Nephron progenitor cell (in vitro differentiated cells): ENCODE results near the gene KIF6.

ENCODE experiments used
- DNase-seq: peaks from one replicate; pipeline ENCODE4 v3.0.0; 2021
- H3K27ac Mint-ChIP-seq: 2 replicates; pipeline ENCODE4 v1.8.0; 2021; ENCODE audit warnings: mild to moderate bottlenecking, moderate library complexity, mixed read lengths
- H3K27me3 Mint-ChIP-seq: 2 replicates; pipeline ENCODE4 v1.8.0; 2021; ENCODE audit warnings: mild to moderate bottlenecking, low read depth, mixed read lengths; ENCODE audit not compliant: poor library complexity
- H3K36me3 Mint-ChIP-seq: 2 replicates; pipeline ENCODE4 v1.8.0; 2021; ENCODE audit warnings: low read depth, mixed read lengths
- H3K4me1 Mint-ChIP-seq: 2 replicates; pipeline ENCODE4 v1.8.0; 2021; ENCODE audit warnings: mixed read lengths
- H3K4me3 Mint-ChIP-seq: 2 replicates; pipeline ENCODE4 v1.8.0; 2021; ENCODE audit warnings: mild to moderate bottlenecking, moderate library complexity, mixed read lengths
- H3K9me3 Mint-ChIP-seq: 2 replicates; pipeline ENCODE4 v1.8.0; 2021; ENCODE audit warnings: mild to moderate bottlenecking, moderate library complexity, mixed read lengths
- TF ChIP-seq, protein P1 (sequence below): fragments of 200-600 bp; sonication (generic); IDR thresholded peaks from 2 replicates; pipeline ENCODE4 v1.5.0; 2021; ENCODE audit warnings: antibody characterized with exemption

The KIF6 gene

DNA sequence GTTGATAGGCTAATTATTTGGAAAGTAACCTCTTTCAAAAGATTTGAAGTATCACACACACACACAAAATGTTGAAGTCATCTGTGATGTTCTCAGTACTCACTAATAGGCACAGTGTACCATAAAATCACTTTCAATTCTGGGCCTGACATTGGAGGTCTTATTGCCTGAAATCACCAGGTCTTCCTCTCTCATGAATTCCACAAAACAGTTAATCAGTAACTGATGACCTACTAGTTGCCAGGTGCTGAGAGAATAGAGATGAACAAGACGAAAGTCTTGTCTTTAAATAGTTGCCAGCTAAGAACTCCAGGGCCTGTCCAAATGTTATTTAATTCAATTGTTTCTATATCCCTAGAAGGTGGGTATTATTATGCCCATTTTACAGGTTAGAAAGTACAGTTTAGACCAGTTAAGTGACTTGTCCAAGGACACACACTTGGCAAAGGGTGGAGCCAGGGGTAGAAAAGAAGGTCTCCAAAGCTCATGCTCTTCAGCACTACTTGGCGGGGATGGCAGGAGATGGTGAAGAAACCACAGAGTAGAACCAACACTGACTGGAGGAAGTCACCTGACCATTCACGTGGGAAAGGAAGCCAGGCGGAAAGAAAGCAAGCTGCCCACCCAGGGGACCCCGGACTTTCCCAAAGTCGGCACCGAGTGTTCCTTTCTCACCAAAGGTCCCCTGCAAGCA, 116.4 kb downstream of the KIF6 start:
- Mint-ChIP-seq H3K36me3 (no peaks in the 10 kb centered on the region), H3K9me3 (no peaks in the 10 kb centered on the region), H3K27ac (no peak overlapping the region), H3K4me3 (no peak overlapping the region), H3K27me3 (no peaks in the 10 kb centered on the region), H3K4me1 (peaks cover 4% of the 10 kb centered on the region)
- TF ChIP-seq, protein P1, sequence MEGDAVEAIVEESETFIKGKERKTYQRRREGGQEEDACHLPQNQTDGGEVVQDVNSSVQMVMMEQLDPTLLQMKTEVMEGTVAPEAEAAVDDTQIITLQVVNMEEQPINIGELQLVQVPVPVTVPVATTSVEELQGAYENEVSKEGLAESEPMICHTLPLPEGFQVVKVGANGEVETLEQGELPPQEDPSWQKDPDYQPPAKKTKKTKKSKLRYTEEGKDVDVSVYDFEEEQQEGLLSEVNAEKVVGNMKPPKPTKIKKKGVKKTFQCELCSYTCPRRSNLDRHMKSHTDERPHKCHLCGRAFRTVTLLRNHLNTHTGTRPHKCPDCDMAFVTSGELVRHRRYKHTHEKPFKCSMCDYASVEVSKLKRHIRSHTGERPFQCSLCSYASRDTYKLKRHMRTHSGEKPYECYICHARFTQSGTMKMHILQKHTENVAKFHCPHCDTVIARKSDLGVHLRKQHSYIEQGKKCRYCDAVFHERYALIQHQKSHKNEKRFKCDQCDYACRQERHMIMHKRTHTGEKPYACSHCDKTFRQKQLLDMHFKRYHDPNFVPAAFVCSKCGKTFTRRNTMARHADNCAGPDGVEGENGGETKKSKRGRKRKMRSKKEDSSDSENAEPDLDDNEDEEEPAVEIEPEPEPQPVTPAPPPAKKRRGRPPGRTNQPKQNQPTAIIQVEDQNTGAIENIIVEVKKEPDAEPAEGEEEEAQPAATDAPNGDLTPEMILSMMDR: no peak
- no peak for DNase-seq

DNA sequence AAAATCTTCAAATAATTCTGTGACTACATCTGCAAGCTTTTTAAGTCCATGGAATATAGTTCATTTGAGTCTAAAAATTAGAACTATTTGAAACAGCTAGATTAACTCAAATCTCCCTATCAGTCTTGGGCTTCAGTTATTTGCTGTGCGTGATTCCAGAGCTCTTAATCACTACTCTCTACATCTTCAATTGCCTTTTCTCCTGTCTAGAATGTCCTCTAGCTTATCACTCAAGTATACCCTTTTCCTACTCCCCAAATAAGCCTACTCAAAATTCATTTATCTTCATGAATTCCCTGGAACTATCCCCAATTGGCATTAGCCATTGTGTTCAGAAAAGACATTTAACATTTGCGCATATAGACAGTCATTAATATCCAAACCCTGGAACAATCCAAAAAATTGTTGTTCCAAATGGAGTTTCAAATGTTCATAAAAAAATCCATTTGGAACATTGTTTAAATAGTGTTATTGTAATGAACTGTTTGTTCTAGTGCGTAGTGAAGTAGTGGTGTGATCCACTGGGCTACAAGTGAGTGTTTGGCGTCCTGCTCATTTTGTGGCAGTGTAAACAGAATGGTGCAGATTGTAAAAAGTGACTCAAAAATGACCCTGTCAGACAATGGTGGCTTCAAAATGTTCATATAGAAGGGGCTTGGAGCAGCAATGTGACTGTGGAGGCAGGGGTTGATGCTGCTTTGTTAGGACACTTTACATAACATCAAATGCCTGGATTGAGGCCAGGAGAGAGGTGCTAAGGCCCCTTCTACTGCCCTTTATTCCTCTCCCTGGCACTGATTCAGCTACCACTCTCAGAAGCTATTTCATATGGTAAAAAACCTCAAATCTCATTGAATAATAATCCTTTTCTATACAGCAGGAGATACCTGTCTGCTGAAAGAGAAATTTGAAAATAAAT, 122.3 kb downstream of the KIF6 start:
- Mint-ChIP-seq H3K4me3 (no peak overlapping the region), H3K27me3 (no peaks in the 10 kb centered on the region), H3K4me1 (no peaks in the 10 kb centered on the region), H3K9me3 (no peaks in the 10 kb centered on the region), H3K36me3 (no peaks in the 10 kb centered on the region), H3K27ac (no peak overlapping the region)
- TF ChIP-seq, protein P1: no peak
- DNase-seq: no peak

DNA sequence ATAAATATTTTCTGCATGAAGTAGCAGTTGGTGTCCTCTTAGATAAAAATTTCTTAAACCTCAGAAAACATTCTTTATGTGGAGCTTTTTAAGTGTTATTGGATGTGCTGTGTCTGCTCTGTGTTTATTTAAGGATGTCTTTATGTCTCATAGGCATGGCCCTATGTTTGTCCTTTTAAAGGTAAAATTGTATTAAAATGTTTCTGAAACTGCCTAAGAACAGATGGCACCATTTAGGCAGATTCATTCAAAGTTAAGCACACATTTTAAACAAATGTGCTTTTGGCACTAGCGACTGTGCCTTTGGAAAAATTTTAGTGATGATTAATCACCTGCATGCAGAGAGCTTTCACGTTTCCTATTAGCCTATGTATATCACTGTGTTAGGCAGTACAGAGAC, 125.2 kb downstream of the KIF6 start:
- H3K4me3 Mint-ChIP-seq: no peak overlapping the region
- peaks cover 4% of the 10 kb centered on the region for H3K9me3 Mint-ChIP-seq
- H3K27me3 Mint-ChIP-seq: no peaks in the 10 kb centered on the region
- H3K4me1 Mint-ChIP-seq: no peaks in the 10 kb centered on the region
- TF ChIP-seq, protein P1: no peak
- H3K36me3 Mint-ChIP-seq: no peaks in the 10 kb centered on the region
- no peak for DNase-seq
- H3K27ac Mint-ChIP-seq: no peak overlapping the region

- Mint-ChIP-seq H3K36me3 (no peaks in the 10 kb centered on the region), H3K4me1 (no peaks in the 10 kb centered on the region), H3K4me3 (no peak overlapping the region), H3K27me3 (no peaks in the 10 kb centered on the region), H3K9me3 (peaks cover 4% of the 10 kb centered on the region), H3K27ac (no peak overlapping the region)
- DNase-seq: no peak
- TF ChIP-seq, protein P1: no peak
Measured at GRCh38 chr6:39599341-39599740, 125.9 kb downstream of the KIF6 start.

GRCh38 chr6:39594285-39594684, 130.9 kb downstream of the KIF6 start:
- TF ChIP-seq, protein P1: no peak
- DNase-seq: no peak
- Mint-ChIP-seq H3K27me3 (peaks cover 4% of the 10 kb centered on the region), H3K4me3 (no peak overlapping the region), H3K4me1 (no peaks in the 10 kb centered on the region), H3K27ac (no peak overlapping the region), H3K9me3 (peaks cover 4% of the 10 kb centered on the region), H3K36me3 (no peaks in the 10 kb centered on the region)
